Choroid plexus epithelial cell (primary cell): ENCODE data around the gene ARHGAP40.

Experiments used
- DNase-seq: peaks from one replicate; pipeline ENCODE4 v3.0.0-alpha.2; 2010; ENCODE audit warnings: low read depth
- H3K4me3 ChIP-seq: 2 replicates; pipeline ENCODE4 v1.5.1; 2011; ENCODE audit warnings: low read depth, mild to moderate bottlenecking, control low read depth, low read length, moderate library complexity
- CTCF ChIP-seq: conservative IDR thresholded peaks from 2 replicates; pipeline ENCODE4 v1.5.1; 2011; ENCODE audit warnings: low read depth, mild to moderate bottlenecking, control low read depth, inconsistent platforms, low read length, moderate library complexity

ARHGAP40 gene

GRCh38 chr20:38697306-38697705, 95.7 kb downstream of the ARHGAP40 start:
- no peak overlapping the region for H3K4me3 ChIP-seq
- TF ChIP-seq CTCF: no peak
- no peak for DNase-seq

DNA sequence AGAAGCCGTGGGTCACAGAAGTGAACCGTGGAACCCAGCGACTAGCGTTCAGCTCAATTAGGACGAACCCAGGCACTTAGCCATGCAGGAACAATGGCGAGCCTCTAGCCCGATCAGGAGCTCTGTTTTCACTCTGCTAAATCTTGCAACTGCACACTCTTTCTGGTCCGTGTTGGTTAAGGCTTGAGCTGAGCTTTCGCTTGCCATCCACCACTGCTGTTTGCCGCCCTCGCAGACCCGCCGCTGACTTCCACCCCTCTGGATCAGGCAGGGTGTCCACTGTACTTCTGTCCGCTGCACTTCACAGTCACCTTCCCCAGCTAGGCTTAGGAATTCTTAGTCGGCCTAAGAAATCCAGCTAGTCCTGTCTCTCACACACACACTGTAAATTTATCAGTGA, 96.9 kb downstream of the ARHGAP40 start:
- DNase-seq: no peak
- TF ChIP-seq CTCF: no peak
- no peak overlapping the region for H3K4me3 ChIP-seq

DNA sequence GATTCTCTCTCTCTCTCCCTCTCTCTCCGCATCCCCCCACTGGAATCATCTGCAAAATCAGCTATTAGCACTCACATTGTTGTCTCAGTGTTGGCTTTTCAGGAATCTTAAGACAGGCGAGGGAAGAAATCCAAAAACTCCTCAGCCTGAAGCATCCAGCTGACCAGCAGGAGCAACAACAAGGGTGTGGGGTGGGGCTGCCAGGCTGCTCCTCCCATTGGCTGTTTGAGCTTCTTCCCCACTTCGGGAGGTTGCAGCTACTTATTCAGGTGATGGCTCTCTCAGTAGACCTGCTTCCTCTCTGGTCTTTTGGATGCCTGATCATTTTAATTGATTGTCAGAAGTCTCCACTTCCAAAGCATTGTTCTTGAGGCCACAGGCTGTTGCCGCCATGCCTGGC, 98.5 kb downstream of the ARHGAP40 start:
- TF ChIP-seq CTCF: no peak
- H3K4me3 ChIP-seq: no peak overlapping the region
- no peak for DNase-seq
